ENCODE data around the gene LPIN2.

DNA sequence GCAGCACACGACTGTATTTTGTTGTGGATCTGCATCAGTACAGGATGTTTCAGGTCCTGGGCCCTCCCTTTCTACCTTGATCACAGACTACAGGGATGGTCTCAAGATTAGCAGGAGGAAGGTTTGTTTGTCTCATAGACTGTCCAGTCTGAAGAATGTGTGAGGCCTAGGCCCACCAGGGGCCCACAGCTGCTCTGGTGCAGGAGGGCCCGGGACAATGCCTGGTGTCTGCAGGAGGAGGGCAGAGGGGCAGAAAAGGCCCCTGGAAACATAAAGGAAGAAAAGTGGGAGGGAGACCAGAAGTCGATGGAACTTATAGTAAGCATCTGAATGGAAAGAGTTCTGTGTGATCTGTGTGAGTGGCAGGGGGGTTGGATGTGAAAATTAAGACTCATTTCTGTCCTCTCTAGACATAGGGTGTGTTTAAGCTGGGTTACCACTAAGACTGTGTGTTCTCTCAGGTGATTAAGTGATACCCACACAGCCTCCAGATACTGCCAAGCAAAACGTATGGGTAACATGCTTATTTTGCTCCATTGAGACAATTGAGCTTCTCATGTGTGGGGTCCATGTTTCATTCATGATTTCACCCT lies 33.4 kb upstream of the LPIN2 start:
- TF ChIP-seq POLR2A (IDR thresholded peaks at IDR 0.05): no peak
- TF ChIP-seq, protein P1, sequence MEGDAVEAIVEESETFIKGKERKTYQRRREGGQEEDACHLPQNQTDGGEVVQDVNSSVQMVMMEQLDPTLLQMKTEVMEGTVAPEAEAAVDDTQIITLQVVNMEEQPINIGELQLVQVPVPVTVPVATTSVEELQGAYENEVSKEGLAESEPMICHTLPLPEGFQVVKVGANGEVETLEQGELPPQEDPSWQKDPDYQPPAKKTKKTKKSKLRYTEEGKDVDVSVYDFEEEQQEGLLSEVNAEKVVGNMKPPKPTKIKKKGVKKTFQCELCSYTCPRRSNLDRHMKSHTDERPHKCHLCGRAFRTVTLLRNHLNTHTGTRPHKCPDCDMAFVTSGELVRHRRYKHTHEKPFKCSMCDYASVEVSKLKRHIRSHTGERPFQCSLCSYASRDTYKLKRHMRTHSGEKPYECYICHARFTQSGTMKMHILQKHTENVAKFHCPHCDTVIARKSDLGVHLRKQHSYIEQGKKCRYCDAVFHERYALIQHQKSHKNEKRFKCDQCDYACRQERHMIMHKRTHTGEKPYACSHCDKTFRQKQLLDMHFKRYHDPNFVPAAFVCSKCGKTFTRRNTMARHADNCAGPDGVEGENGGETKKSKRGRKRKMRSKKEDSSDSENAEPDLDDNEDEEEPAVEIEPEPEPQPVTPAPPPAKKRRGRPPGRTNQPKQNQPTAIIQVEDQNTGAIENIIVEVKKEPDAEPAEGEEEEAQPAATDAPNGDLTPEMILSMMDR (IDR thresholded peaks at IDR 0.05): no peak

Data from breast epithelium (tissue), 3 donors.